Erythroblast (primary cell): ENCODE data around the gene PARP1.

Source experiments
- GATA1 ChIP-seq: IDR thresholded peaks from 2 replicates; pipeline ENCODE4 v1.6.1; 2011; ENCODE audit warnings: low read depth, mild to moderate bottlenecking, control low read depth, low read length, moderate library complexity
- POLR2A ChIP-seq: IDR thresholded peaks from 2 replicates; pipeline ENCODE4 v1.6.1; 2011; ENCODE audit warnings: mild to moderate bottlenecking, low read length

DNA sequence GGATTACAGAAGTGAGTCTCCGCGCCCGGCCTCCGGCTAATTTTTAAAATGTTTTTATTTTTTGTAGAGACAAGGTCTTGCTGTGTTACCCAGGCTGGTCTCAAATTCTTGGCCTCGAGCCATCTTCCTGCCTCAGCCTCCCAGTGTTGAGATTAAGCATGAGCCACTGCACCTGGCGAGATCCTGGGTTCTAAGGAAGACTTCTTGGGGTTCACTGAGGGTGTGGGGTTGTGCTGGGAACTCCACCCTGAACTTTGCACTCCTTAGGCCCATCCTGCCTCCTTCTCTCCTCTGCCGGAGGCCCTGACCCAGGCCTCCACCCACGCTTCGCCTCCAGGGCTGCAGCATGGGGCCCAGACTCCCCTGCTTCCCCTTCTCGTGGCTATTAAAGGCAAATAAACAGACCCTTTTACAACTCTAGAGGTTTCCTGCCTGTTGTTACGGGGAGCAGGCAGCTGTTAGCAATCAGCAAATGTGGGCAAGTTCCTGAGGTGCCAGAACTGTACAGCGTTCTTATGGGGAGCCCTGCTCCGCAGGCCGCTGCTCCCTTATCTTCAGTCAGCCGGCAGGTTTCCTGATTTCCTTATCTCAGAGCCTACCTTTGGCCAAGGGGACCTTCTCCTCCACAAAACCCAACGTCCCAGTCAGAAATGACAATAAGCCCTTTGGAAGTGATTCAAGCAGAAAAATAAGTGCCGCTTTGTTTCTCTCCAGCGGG lies 57.9 kb downstream of the PARP1 start:
- TF ChIP-seq POLR2A (no peak), GATA1 (no peak)
